Measurements from ENCODE around the gene MRNIP. TPM values are rescaled to one million over a fixed set of nuclear protein-coding genes. Genes with fewer than 3 reads are reported as not detected.

MRNIP gene
- total and polyA plus RNA-seq, 2 of the 8 experiments (the other 6 are each of a cell fraction or from before 2014, with no cell fraction given): 29.6 TPM

- no peak for FAIRE-seq
- no peak for TF ChIP-seq TAF1 (IDR thresholded peaks at IDR 0.05; ENCODE audit: low read depth, low read length)
- TF ChIP-seq CHD2 (IDR thresholded peaks at IDR 0.05; ENCODE audit: low read length): no peak
- TF ChIP-seq BCL11A (IDR thresholded peaks at IDR 0.05; ENCODE audit: low read depth in 2 of 2, low read length in 2 of 2): no peak
- TF ChIP-seq TCF12 (IDR thresholded peaks at IDR 0.05; ENCODE audit: low read depth, low read length): no peak
- no peak for TF ChIP-seq SP1 (IDR thresholded peaks at IDR 0.05; ENCODE audit: low read depth, low read length)
Observed at GRCh38 chr5:179799644-179799973, 59.0 kb downstream of the MRNIP start.

More at GRCh38 chr5:179799644-179799973, 59.0 kb downstream of the MRNIP start:
- no peak overlapping the region for H4K8ac ChIP-seq (ENCODE audit: extremely low read depth, insufficient read depth, low read length)
- no peak overlapping the region for H2BK120ac ChIP-seq (replicated peaks; ENCODE audit: low read depth, low read length)
- CTCF ChIA-PET (ENCODE audit: partially characterized antibody): interaction anchor here (1.0 to 1.5 kb wide), 3 partner anchors 28 to 37 kb away, joined by 3 to 5 read pairs (median 4); no protein-coding TSS in a partner anchor
- H4K20me1 ChIP-seq (replicated peaks in 1 of 2; ENCODE audit: control insufficient read depth in 1 of 2, insufficient read depth in 2 of 2, low read length in 2 of 2): peaks cover 12 to 28% of the 10 kb centered on the region in 2 experiments
- no peak overlapping the region for H2AK5ac ChIP-seq (ENCODE audit: low read depth, low read length)
- no peak overlapping the region for H3K4me3 ChIP-seq (ENCODE audit: extremely low read depth in 1 of 4, insufficient read depth in 2 of 4, low read depth in 3 of 4, low read length in 4 of 4)
- H4K91ac ChIP-seq (replicated peaks; ENCODE audit: insufficient read length, low read length): no peak overlapping the region
- no peak overlapping the region for H2AFZ ChIP-seq (ENCODE audit: low read length)
- peaks cover 12 to 31% (median 27%) of the 10 kb centered on the region in 4 experiments for H3K36me3 ChIP-seq (ENCODE audit: control insufficient read depth in 2 of 4, insufficient read depth in 4 of 4, low read length in 3 of 4)
- no peak overlapping the region for H3K56ac ChIP-seq (replicated peaks; ENCODE audit: insufficient read length, low read depth, low read length)
- H4K5ac ChIP-seq (ENCODE audit: insufficient read length, low read depth, low read length): no peak overlapping the region
- no peak for DNase-seq (ENCODE audit: low read depth in 1 of 2, low spot score in 2 of 2)
- peaks cover 0 to 11% of the 10 kb centered on the region in 2 experiments; a peak in 2 of 4 replicates for H3K79me2 ChIP-seq (ENCODE audit: control insufficient read depth in 1 of 2, insufficient read depth in 2 of 2, low read length in 2 of 2)
- no peak overlapping the region for H3K18ac ChIP-seq (ENCODE audit: extremely low read depth, low read length)
- no peak overlapping the region for H3K9ac ChIP-seq (replicated peaks in 1 of 4; ENCODE audit: extremely low read depth in 1 of 4, low read depth in 3 of 4, low read length in 3 of 4)
- no peak overlapping the region for H3K14ac ChIP-seq (ENCODE audit: insufficient read length)
- no peak overlapping the region for H2BK12ac ChIP-seq (ENCODE audit: low read depth, low read length)
- no peaks in the 10 kb centered on the region for H3K9me3 ChIP-seq (ENCODE audit: insufficient read depth in 2 of 2, low read depth in 1 of 2, low read length in 1 of 2)
- H3K4me2 ChIP-seq (ENCODE audit: insufficient read depth in 1 of 2, low read depth in 2 of 2, low read length in 2 of 2): no peak overlapping the region
- H2BK5ac ChIP-seq (ENCODE audit: low read depth, low read length): no peak overlapping the region; the same call in 1 of the 2 replicates
- no peak overlapping the region for H2BK15ac ChIP-seq (ENCODE audit: low read length)
- H2BK20ac ChIP-seq (ENCODE audit: low read length): no peak overlapping the region
- WGBS, 2 experiments (ENCODE audit: extremely low coverage in 1 of 2, insufficient coverage in 1 of 2, insufficient read length in 1 of 2, insufficient replicate concordance in 2 of 2, low coverage in 1 of 2, low lambda C conversion rate in 2 of 2, missing lambda C conversion rate in 1 of 2): 88% methylated on average over 5 of the region's 5 CpGs; no CpG with 5 or more reads in 1 of the 2 experiments
- POLR2A ChIA-PET (ENCODE audit: partially characterized antibody): interaction anchor here (16.9 kb wide), 1 partner anchor 17 kb away, joined by 207 read pairs; the partner anchor contains the start of gene SQSTM1
- H3K4ac ChIP-seq (replicated peaks; ENCODE audit: insufficient read length, low read depth, low read length): no peak overlapping the region
- no peak overlapping the region for H3K23ac ChIP-seq (ENCODE audit: insufficient read length)
- peaks cover 0 to 32% (median 30%) of the 10 kb centered on the region in 4 experiments; a peak in 6 of 7 replicates for H3K4me1 ChIP-seq (replicated peaks in 1 of 4; ENCODE audit: control insufficient read depth in 3 of 4, insufficient read depth in 4 of 4, low read length in 3 of 4)
- peaks cover 6% of the 10 kb centered on the region; the same call in 1 of the 2 replicates for H3K79me1 ChIP-seq (ENCODE audit: low read depth, low read length)
- H3K27ac ChIP-seq (ENCODE audit: low read depth, low read length): no peak overlapping the region
- no peaks in the 10 kb centered on the region for H3K27me3 ChIP-seq (replicated peaks in 1 of 4; ENCODE audit: control insufficient read depth in 3 of 4, extremely low read depth in 1 of 4, insufficient read depth in 3 of 4, low read length in 3 of 4)
- H3K23me2 ChIP-seq (ENCODE audit: low read depth, low read length): peaks cover 7% of the 10 kb centered on the region

Measured in H1 (cell line).